Coronary artery (tissue), 2 donors: ENCODE data around the gene ATG9A.

Source experiments
- DNase-seq: peaks from one replicate; pipeline ENCODE4 v3.0.0-alpha.2; 2017; ENCODE audit warnings: low spot score
- H3K27ac ChIP-seq, 2 donors: fragments of 200-600 bp; sonication (generic); one replicate each; pipeline ENCODE4 v1.5.1; 2016 to 2019
- H3K4me3 ChIP-seq: fragments of 200-600 bp; sonication (generic); 2 replicates; pipeline ENCODE4 v1.5.1; 2016; ENCODE audit warnings: mild to moderate bottlenecking, moderate library complexity
- TF ChIP-seq, protein P1 (sequence below): fragments of 200-600 bp; sonication (generic); IDR thresholded peaks from one replicate; pipeline ENCODE4 v1.5.1; 2019; ENCODE audit warnings: antibody characterized with exemption

The ATG9A gene

DNA sequence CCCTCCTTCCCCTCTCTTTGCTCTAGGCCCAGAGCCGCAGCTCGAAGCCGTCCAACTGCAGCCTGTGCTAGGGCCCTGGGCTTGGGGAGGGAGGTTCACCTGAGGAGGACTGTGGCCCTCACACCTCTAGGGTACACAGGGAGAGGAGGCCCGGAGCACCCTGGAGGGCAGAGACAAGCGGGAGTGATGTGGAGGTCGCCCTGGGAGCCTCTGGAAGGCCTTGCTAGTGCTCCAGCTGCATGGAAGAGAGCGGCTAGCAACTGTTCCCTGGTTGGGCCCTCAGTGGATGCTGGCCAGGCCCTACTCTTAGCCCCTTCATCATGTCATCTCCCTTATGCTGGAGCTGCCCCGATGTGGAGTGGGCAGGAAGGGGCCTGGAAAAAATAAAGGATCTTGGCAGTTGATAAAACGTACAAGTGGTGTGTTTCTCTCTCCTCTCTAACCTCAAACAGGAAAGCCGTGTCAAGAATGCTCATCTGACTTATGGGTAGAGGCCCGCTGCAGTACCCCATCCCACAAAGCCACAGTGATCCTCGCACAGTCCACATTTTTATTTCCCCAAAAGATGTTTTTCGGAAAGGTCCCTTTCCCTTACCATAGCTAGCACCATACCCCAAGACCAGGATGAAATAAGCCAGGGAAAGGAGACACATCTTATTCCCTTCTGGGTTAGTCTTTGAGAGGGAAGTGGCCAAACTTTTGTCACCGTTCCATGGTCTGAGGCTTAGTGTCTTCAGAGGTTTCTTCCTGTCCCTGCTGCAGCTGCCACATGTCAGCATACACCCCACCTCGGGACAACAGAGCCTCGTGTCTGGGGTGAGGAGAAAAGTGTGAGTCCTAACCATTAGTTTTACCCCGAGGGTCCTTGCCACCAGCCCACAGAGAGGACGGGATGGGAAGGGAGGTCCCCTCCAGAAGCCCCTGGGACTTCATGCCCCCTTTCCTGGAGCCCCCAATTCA lies 19.9 kb downstream of the ATG9A start:
- TF ChIP-seq, protein P1, sequence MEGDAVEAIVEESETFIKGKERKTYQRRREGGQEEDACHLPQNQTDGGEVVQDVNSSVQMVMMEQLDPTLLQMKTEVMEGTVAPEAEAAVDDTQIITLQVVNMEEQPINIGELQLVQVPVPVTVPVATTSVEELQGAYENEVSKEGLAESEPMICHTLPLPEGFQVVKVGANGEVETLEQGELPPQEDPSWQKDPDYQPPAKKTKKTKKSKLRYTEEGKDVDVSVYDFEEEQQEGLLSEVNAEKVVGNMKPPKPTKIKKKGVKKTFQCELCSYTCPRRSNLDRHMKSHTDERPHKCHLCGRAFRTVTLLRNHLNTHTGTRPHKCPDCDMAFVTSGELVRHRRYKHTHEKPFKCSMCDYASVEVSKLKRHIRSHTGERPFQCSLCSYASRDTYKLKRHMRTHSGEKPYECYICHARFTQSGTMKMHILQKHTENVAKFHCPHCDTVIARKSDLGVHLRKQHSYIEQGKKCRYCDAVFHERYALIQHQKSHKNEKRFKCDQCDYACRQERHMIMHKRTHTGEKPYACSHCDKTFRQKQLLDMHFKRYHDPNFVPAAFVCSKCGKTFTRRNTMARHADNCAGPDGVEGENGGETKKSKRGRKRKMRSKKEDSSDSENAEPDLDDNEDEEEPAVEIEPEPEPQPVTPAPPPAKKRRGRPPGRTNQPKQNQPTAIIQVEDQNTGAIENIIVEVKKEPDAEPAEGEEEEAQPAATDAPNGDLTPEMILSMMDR = no peak
- Histone ChIP-seq H3K4me3 (no peak overlapping the region), H3K27ac (no peak overlapping the region)
- DNase-seq = no peak

DNA sequence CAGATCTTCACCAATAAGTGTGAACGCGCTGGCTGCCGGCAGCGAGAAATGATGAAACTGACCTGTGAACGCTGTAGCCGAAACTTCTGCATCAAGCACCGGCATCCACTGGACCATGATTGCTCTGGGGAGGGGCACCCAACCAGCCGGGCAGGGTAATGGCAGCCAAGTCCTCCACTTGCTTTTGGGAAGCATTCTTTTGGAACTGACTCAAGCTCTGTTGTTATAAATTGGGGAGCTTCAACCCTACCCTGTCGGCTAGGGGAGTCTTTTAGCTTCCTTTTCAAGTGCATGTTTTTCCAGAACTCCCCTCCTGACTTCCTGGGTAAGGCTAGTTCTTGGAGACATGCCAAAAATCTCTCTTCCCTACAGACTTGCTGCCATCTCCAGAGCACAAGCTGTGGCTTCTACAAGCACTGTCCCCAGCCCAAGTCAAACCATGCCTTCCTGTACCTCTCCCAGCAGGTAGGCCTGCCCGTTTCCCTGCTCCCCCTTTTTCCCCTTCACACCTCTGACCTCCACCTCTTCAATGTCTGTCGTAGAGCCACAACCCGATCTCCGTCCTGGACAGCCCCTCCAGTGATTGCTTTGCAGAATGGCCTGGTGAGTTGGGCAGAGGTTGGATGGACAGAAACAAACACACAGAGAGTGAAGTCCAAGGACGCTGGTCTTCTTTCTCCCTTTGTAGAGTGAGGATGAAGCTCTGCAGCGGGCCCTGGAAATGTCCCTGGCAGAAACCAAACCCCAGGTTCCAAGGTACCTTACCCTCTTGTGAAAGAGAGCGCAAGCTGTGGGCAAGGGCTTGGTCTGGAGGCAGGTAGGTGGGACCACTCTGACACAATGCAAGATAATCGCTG lies 21.3 kb downstream of the ATG9A start:
- no peak for DNase-seq
- H3K27ac ChIP-seq = peak overlapping the region; percentile 92 to 94
- H3K4me3 ChIP-seq = peak overlapping the region; percentile 79
- TF ChIP-seq, protein P1 = no peak

DNA sequence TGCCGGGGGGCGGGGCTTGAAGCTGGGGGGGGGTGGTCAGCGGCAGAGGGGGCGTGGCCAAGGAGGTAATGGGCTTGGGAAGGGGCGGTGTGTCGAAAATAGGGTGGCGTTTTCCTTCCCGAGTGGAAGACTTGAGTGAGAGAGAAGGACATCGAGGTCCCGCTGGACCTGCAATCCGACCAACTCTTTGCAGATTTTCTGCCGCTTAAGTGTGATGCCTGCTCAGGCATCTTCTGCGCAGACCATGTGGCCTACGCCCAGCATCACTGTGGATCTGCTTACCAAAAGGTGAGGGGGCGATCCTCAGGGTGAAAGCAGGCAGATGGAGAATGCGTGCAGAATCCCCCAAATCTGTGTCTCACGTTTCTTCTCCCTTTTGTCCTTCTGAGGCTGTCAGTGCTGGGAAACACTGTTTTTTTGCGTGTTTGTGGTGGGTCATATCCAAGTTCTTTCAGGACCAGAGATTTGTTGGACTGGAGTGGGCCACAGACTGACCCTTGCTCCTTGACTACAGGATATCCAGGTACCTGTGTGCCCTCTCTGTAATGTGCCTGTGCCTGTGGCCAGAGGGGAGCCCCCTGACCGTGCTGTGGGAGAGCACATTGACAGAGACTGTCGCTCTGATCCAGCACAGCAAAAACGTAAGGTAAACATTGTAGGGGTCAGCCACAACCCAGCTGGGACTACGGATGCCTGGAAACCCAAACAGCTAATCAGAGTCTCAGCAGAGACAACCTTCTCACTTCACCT lies 22.1 kb downstream of the ATG9A start:
- peak overlapping the region; percentile 92 to 94 for H3K27ac ChIP-seq
- TF ChIP-seq, protein P1 = no peak
- peak overlapping the region; percentile 79 for H3K4me3 ChIP-seq
- no peak for DNase-seq

DNA sequence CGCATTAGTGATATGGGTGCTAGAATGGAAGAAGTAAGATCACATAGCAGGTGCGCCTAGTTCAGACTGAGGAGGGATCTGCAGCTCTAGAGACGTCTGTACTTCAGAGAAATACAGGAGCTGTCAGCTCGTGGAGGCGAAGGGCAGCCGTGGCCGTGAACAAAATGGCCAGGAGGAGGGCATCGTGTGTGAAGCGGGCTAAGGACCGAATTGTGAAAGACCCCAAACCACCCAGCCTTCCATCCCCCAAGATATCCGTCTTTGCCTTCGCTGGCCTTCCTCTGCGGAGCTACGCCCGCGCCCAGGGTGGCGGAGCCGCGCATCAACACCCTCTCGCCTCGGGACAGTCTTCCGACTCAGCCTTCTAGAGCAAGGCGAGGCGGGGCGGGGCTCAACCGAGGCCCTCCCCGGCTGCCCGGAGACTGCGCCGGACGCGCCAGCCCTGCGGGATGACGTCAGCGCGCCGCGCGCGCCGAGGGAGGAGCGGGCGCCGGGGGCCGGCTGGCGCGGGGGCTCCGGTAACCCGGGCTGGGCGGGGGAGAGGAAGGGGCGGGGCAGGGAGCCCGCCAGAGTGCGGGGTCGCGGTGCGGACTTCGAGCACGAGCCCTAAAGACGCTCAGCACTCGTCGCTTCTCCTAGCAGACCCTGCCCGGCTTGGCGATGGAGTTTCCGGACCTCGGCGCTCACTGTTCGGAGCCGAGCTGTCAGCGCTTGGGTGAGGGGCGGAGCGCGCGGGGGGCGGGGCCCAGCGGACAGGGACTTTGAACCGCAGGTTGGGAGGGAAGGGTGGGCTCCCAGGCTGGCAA lies 22.9 kb downstream of the ATG9A start, which contains the start of gene ZFAND2B:
ZFAND2B (plus strand) TSS at position 455 of the 806 bp plus-strand sequence; CDS start at position 661, 206 bp downstream.
- TF ChIP-seq, protein P1 = no peak
- peak within 1 kb of the TSS; percentile 92 to 94 for H3K27ac ChIP-seq
- H3K4me3 ChIP-seq = peak within 1 kb of the TSS; percentile 79
- DNase-seq = peak; percentile 96

DNA sequence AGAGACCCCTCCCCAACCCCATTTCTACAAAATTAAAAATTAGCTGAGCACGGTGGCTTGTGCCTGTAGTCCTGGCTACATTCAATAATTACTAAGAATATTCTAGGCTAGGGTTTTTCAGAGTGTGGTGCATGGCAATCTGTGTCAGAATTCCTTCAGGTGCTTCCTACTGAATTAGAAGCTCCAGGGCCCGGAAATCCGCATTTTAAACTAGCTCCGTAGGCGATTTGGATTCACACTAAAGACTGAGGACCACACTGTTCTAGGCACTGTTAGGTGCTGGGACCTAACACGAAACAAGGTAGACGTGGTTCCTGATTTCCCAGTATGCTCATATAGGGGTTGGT lies 23.5 kb downstream of the ATG9A start:
- TF ChIP-seq, protein P1 = no peak
- peak overlapping the region; percentile 79 for H3K4me3 ChIP-seq
- H3K27ac ChIP-seq = peak overlapping the region; percentile 92 to 94
- no peak for DNase-seq

DNA sequence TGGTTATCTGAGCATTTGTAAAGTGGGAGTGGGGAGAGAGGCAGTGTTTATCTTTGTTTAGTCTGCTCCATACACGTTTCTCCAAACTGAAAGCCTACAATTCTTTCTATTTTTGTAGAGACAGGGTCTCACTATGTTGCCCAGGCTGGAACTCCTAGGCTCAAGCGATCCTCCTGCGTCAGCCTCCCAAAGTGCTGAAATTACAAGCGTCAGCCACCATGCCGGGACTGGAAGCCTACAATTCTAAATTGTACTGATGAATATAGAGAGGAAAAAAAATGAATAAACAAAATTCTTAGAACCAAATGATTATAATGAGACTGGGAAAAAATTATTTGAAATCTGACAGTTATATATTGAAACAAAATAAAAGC lies 24.3 kb downstream of the ATG9A start:
- TF ChIP-seq, protein P1 = no peak
- no peak overlapping the region for H3K27ac ChIP-seq
- DNase-seq = no peak
- no peak overlapping the region for H3K4me3 ChIP-seq
